Measurements from ENCODE around the gene RNF135.
A peak's percentile ranks its signal among the peaks of the same experiment; 100 is the strongest.

Gene RNF135, protein sequence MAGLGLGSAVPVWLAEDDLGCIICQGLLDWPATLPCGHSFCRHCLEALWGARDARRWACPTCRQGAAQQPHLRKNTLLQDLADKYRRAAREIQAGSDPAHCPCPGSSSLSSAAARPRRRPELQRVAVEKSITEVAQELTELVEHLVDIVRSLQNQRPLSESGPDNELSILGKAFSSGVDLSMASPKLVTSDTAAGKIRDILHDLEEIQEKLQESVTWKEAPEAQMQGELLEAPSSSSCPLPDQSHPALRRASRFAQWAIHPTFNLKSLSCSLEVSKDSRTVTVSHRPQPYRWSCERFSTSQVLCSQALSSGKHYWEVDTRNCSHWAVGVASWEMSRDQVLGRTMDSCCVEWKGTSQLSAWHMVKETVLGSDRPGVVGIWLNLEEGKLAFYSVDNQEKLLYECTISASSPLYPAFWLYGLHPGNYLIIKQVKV

DNA sequence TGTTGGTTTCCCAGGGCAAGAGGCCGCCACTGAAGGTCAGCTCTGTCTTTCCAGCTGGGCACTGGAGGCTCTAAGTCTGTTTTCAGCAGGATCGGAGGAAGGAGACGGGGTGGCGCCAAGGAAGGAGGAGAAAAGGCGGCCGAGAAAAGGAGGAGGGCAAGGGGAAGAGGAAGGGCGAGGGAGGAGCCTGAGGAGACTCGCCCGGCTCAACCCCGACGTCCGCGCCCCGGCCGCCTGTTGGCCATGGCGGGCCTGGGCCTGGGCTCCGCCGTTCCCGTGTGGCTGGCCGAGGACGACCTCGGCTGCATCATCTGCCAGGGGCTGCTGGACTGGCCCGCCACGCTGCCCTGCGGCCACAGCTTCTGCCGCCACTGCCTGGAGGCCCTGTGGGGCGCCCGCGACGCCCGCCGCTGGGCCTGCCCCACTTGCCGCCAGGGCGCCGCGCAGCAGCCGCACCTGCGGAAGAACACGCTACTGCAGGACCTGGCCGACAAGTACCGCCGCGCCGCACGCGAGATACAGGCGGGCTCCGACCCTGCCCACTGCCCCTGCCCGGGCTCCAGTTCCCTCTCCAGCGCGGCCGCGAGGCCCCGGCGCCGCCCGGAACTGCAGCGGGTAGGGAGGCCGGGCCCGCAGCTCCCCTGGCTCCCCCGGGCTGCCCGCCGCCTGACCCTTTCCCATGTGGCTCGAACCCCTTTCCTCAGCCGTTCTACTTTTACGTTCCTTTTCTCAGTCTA is at the start of gene RNF135:
TSS of gene RNF135 (plus strand) at position 209 of the 737 bp plus-strand sequence. CDS start at position 244, 35 bp downstream.
- H3F3A ChIP-seq (ENCODE audit: insufficient read depth, low read length): peaks cover 19% of the 10 kb centered on the region
- no peak for TF ChIP-seq EZH2phosphoT487 (IDR thresholded peaks at IDR 0.05; ENCODE audit: low read length)
- TF ChIP-seq, protein P1, sequence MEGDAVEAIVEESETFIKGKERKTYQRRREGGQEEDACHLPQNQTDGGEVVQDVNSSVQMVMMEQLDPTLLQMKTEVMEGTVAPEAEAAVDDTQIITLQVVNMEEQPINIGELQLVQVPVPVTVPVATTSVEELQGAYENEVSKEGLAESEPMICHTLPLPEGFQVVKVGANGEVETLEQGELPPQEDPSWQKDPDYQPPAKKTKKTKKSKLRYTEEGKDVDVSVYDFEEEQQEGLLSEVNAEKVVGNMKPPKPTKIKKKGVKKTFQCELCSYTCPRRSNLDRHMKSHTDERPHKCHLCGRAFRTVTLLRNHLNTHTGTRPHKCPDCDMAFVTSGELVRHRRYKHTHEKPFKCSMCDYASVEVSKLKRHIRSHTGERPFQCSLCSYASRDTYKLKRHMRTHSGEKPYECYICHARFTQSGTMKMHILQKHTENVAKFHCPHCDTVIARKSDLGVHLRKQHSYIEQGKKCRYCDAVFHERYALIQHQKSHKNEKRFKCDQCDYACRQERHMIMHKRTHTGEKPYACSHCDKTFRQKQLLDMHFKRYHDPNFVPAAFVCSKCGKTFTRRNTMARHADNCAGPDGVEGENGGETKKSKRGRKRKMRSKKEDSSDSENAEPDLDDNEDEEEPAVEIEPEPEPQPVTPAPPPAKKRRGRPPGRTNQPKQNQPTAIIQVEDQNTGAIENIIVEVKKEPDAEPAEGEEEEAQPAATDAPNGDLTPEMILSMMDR (IDR thresholded peaks at IDR 0.05; ENCODE audit: low read length): peak; percentile 16; the same call in 1 of the 2 replicates

DNA sequence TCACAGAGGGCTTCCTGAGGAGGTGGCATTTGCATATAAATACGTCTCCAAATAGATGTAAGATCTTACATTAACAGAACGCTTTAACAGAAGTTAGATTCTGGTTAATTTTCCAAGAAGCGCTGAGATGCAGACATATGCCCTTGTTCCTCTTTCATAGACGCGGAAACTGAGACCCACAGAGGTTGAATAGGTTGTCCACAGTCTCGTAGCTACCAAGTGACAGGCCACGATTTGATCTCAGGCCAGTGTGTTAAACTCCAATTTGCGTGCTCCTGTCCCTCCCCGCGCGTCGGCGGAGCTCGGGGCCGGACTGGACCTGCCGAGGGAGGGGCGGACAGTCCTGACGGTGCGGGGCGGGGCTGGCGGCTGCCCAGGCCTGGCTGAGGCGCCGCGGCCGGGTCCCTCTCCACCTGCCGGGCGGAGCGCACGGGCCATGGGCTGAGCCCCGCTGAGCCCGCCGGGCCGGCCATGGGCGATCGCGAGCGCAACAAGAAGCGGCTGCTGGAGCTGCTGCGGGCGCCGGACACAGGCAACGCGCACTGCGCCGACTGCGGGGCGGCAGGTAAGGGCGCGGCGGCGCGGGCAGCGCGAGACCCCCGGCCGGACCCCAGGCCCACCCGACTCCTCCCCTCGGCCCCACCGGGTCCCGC is 49.2 kb upstream of the RNF135 start, which contains the start of gene ADAP2:
TSS of gene ADAP2 (plus strand) at position 402 of the 653 bp plus-strand sequence. CDS start at position 472, 70 bp downstream.
- H2AFZ ChIP-seq (ENCODE audit: low read length): peak within 1 kb of the TSS; percentile 48; the same call in 1 of the 2 replicates
- TF ChIP-seq EZH2phosphoT487 (IDR thresholded peaks at IDR 0.05; ENCODE audit: low read length) (no peak), EZH2 (optimal IDR thresholded peaks at IDR 0.05; ENCODE audit: low read depth, low read length) (no peak)
- TF ChIP-seq, protein P1 (IDR thresholded peaks at IDR 0.05; ENCODE audit: low read length): no peak
- H3K79me2 ChIP-seq (ENCODE audit: low read length): no peaks in the 10 kb centered on the region
- H3K36me3 ChIP-seq (replicated peaks; ENCODE audit: insufficient read depth, low read length): no peaks in the 10 kb centered on the region
- H3K27ac ChIP-seq (ENCODE audit: low read length): no peak within 1 kb of the TSS
- peaks cover 15% of the 10 kb centered on the region for H3K27me3 ChIP-seq (replicated peaks; ENCODE audit: insufficient read depth, low read length)
- peak; percentile 19 for DNase-seq
- H3K4me1 ChIP-seq (ENCODE audit: low read length): 0 out of 2 replicates have a peak, but pooled peaks cover 10% of the 10 kb centered on the region
- H4K20me1 ChIP-seq (ENCODE audit: insufficient read depth, low read length): no peaks in the 10 kb centered on the region
- no peaks in the 10 kb centered on the region for H3F3A ChIP-seq (ENCODE audit: insufficient read depth, low read length)
- H3K9ac ChIP-seq (ENCODE audit: low read length): no peak within 1 kb of the TSS
- peak within 1 kb of the TSS; percentile 88 for H3K4me2 ChIP-seq (ENCODE audit: low read depth, low read length)
- no peaks in the 10 kb centered on the region for H3K9me2 ChIP-seq (replicated peaks; ENCODE audit: insufficient read depth, low read length)
- no peaks in the 10 kb centered on the region for H3K9me3 ChIP-seq (replicated peaks; ENCODE audit: insufficient read depth, low read length)
- H3K4me3 ChIP-seq (ENCODE audit: low read length): peak within 1 kb of the TSS; percentile 40

More for the DNA sequence above, at the start of gene RNF135:
- DNase-seq: peak; percentile 69
- peaks cover 15% of the 10 kb centered on the region for H3K79me2 ChIP-seq (ENCODE audit: low read length)
- H3K4me1 ChIP-seq (ENCODE audit: low read length): peaks cover 4% of the 10 kb centered on the region; the same call in 1 of the 2 replicates
- peak within 1 kb of the TSS; percentile 71; the same call in 1 of the 2 replicates for H3K27ac ChIP-seq (ENCODE audit: low read length)
- H3K36me3 ChIP-seq (replicated peaks; ENCODE audit: insufficient read depth, low read length): no peaks in the 10 kb centered on the region
- H3K27me3 ChIP-seq (replicated peaks; ENCODE audit: insufficient read depth, low read length): no peaks in the 10 kb centered on the region
- H3K4me3 ChIP-seq (ENCODE audit: low read length): peak within 1 kb of the TSS; percentile 92
- no peaks in the 10 kb centered on the region for H4K20me1 ChIP-seq (ENCODE audit: insufficient read depth, low read length)
- H3K9ac ChIP-seq (ENCODE audit: low read length): peak within 1 kb of the TSS; percentile 78
- peak within 1 kb of the TSS; percentile 80 for H3K4me2 ChIP-seq (ENCODE audit: low read depth, low read length)
- peak within 1 kb of the TSS; percentile 100 for H2AFZ ChIP-seq (ENCODE audit: low read length)
- no peaks in the 10 kb centered on the region for H3K9me3 ChIP-seq (replicated peaks; ENCODE audit: insufficient read depth, low read length)
- H3K9me2 ChIP-seq (replicated peaks; ENCODE audit: insufficient read depth, low read length): no peaks in the 10 kb centered on the region

DNA sequence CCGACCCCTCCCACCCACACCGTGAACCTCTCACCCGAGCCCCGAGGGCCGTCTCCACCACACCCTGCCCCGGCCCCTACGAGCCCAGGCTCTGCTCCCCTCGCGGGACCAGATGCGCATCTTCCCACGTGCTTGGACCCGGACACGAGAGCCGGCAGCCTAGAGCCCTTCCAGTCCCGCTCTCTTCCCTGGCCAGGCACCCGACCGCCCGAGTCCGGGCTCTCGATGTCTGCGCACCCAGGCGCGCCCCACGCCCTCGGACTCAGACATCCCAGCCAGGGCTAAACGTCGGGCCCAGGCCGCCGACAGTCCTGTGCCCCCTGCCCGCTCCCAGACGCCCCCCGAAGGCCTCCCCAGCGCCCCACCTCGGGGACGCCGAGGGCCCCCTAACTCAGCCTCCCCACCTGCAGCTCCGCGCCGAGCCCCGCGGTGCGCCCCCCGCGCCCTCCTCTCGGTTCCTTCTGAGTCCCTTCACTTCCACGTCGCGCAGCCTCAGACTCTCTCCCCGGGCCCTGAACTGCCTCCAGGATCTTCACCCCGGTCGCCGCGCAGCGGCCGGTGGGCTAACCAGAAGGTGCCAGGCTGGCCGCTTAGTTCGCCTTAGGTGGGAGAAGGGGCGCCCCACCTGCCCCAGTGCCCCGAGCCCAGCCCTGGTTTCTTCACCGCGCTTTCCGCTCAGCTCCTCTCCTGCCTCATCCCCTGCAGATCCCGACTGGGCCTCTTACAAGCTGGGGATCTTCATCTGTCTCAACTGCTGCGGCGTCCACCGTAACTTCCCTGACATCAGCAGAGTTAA is 48.4 kb upstream of the RNF135 start:
- Histone ChIP-seq H3K9me2 (replicated peaks; ENCODE audit: insufficient read depth, low read length) (no peaks in the 10 kb centered on the region), H3K36me3 (replicated peaks; ENCODE audit: insufficient read depth, low read length) (no peaks in the 10 kb centered on the region), H3K9me3 (replicated peaks; ENCODE audit: insufficient read depth, low read length) (no peaks in the 10 kb centered on the region), H3K4me3 (ENCODE audit: low read length) (peak overlapping the region; percentile 40), H4K20me1 (ENCODE audit: insufficient read depth, low read length) (no peaks in the 10 kb centered on the region), H3K27me3 (replicated peaks; ENCODE audit: insufficient read depth, low read length) (peaks cover 15% of the 10 kb centered on the region), H3K79me2 (ENCODE audit: low read length) (no peaks in the 10 kb centered on the region), H2AFZ (ENCODE audit: low read length) (peak overlapping the region; percentile 39; the same call in 1 of the 2 replicates), H3K9ac (ENCODE audit: low read length) (no peak overlapping the region), H3K4me2 (ENCODE audit: low read depth, low read length) (peak overlapping the region; percentile 88; the same call in 1 of the 2 replicates), H3F3A (ENCODE audit: insufficient read depth, low read length) (no peaks in the 10 kb centered on the region), H3K4me1 (ENCODE audit: low read length) (0 out of 2 replicates have a peak, but pooled peaks cover 14% of the 10 kb centered on the region), H3K27ac (ENCODE audit: low read length) (no peak overlapping the region)
- no peak for TF ChIP-seq EZH2phosphoT487 (IDR thresholded peaks at IDR 0.05; ENCODE audit: low read length)
- TF ChIP-seq, protein P1 (IDR thresholded peaks at IDR 0.05; ENCODE audit: low read length): no peak
- no peak for TF ChIP-seq EZH2 (optimal IDR thresholded peaks at IDR 0.05; ENCODE audit: low read depth, low read length)
- no peak for DNase-seq
